Measurements from ENCODE around the gene POGLUT2.

The POGLUT2 gene

DNA sequence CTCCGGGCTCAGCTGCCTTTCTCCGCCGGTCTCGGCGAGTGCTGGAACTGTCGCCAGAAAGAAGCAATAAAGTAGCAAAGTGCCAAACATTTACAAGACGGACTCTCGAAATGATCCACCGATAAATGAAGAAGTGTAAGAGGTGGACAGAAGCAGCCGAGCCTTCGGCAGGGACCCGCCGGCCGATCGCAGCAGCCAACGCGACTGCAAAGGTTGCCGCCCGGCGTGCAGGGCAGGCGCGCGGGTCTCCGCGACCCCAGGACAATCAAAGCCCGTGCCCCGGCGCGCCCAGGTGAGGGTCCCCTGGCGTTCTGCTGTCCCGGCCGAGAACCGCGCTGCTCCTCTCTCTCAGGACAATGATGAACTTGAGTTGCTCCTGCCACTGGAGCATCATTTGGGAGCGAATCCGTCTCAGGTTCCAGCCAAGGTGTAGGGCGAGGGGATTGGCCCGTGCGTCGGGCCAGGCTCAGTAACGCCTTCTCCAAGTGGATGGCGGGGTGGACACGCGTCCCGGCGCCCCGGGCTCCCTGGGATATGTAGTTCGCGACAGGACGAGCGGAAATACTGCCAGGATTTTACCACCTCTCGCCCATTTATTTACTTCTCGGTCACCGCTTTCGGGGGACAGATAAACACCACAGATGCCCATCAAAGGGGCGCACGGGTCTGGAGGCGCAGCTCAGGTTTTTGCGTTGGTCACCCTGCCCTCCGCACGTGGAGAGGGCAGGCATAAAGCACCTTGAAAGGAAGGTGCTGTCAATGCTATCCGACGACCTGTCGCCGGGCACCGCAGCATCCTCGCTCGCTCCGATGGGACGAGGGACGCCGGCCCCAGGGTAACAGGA is at the start of gene POGLUT2, which contains the start of gene BIVM:
Gene POGLUT2 (minus strand): TSS at position 396 of the 845 bp plus-strand sequence. CDS start 306 bp downstream, at position 90.
Gene BIVM (plus strand): TSS at position 539 of the 845 bp plus-strand sequence. CDS start 8,149 bp downstream, outside the sequence.
- Histone ChIP-seq H3K9ac (ENCODE audit: low read length) (peak within 1 kb of the TSS; percentile 79), H3K27ac (ENCODE audit: low read depth, low read length) (no peak within 1 kb of the TSS), H3K4me3 (ENCODE audit: low read depth, low read length) (peak within 1 kb of the TSS; percentile 97), H3K4me1 (ENCODE audit: control insufficient read depth, insufficient read depth, low read length) (peaks cover 11% of the 10 kb centered on the region), H3K36me3 (ENCODE audit: control insufficient read depth, insufficient read depth, low read length) (no peaks in the 10 kb centered on the region), H3K27me3 (ENCODE audit: control insufficient read depth, insufficient read depth, low read length) (peaks cover 14% of the 10 kb centered on the region), H3K9me3 (ENCODE audit: control insufficient read depth, insufficient read depth, low read depth, low read length) (no peaks in the 10 kb centered on the region)

DNA sequence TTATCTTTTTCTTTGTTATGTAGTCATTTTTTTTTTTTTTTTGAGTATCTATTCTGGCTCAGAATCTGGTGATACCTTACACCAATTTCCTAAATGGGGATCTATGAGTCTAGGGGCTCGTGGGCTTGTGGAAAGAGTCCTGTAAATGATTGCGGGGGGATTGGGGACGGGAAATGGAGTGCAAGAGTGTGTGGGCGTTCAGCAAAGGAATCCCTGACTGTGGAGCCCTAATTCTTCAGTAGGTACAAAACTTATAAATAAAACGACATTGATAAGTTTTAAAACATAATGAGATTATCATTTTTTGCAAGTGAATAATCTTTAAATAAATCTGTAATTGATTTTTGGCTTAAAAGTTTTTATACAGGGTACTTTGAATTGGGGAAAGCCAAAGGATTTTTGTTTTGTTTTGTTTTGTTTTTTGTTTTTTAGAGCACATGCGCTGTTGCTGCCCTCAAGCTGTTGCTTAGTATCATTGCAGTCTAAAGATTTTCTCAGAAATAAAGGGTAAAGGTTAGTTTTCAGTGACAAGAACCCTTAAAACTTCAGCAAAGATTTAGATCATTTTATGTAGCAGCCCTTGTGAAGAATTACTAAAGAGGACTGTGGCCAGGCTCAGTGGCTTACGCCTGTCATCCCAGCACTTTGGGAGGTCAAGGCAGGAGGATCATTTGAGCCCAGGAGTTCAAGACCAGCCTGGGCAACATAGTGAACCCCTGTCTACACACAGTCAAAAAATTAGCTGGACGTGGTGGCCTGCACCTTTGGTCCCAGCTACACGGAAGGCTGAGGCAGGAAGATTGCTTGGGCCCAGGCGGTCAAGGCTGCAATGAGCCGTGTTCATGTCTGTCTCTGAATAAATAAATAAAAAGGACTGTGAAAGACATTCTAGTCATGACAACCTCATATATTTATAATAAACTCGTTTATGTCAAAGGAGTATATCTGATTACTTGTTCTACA is 48.8 kb upstream of the POGLUT2 start:
- Histone ChIP-seq H3K4me1 (ENCODE audit: control insufficient read depth, insufficient read depth, low read length) (0 out of 2 replicates have a peak, but pooled peaks cover 3% of the 10 kb centered on the region), H3K9me3 (ENCODE audit: control insufficient read depth, insufficient read depth, low read depth, low read length) (no peaks in the 10 kb centered on the region), H3K9ac (ENCODE audit: low read length) (peak overlapping the region; percentile 45), H3K4me3 (ENCODE audit: low read depth, low read length) (peak overlapping the region; percentile 92), H3K27ac (ENCODE audit: low read depth, low read length) (no peak overlapping the region), H3K36me3 (ENCODE audit: control insufficient read depth, insufficient read depth, low read length) (no peaks in the 10 kb centered on the region), H3K27me3 (ENCODE audit: control insufficient read depth, insufficient read depth, low read length) (no peaks in the 10 kb centered on the region)

DNA sequence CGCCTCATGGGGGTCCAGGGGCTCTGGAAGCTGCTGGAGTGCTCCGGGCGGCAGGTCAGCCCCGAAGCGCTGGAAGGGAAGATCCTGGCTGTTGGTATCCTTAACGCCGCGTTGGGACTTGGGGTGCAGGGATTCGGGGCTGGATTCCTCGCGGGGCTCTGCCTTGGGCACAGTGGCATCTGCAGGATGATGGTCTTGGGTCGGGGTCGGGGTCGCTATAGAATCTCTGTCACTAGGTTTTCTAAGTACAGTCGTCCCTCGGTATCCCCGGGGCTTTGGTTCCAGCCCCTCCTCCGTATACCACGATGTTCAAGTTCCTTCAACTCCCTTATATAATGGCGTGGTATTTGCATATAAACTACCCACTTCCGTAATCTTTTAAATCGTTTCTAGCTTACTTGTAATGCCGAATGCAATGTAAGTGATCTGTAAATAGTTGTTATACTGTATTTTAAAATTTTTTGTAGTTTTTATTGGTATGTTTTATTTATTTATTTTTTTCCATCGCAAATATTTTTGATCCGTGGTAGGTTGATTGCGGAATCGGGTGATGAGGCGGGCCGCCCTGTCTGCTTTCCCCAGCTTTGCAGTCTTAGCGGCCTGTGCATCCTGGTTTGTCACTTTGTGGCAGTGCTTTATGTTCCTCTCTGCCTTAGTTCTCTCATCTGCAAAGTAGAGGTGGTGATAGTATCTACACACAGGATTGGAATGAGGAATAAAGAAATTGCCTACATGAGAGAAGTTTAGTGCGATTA is 47.7 kb upstream of the POGLUT2 start:
- H3K27ac ChIP-seq (ENCODE audit: low read depth, low read length), result no peak overlapping the region; the same call in 1 of the 2 replicates
- H3K36me3 ChIP-seq (ENCODE audit: control insufficient read depth, insufficient read depth, low read length), result no peaks in the 10 kb centered on the region
- 0 out of 2 replicates have a peak, but pooled peaks cover 3% of the 10 kb centered on the region for H3K4me1 ChIP-seq (ENCODE audit: control insufficient read depth, insufficient read depth, low read length)
- peak overlapping the region; percentile 92 for H3K4me3 ChIP-seq (ENCODE audit: low read depth, low read length)
- H3K9ac ChIP-seq (ENCODE audit: low read length), result peak overlapping the region; percentile 85
- H3K27me3 ChIP-seq (ENCODE audit: control insufficient read depth, insufficient read depth, low read length), result no peaks in the 10 kb centered on the region
- no peaks in the 10 kb centered on the region for H3K9me3 ChIP-seq (ENCODE audit: control insufficient read depth, insufficient read depth, low read depth, low read length)

DNA sequence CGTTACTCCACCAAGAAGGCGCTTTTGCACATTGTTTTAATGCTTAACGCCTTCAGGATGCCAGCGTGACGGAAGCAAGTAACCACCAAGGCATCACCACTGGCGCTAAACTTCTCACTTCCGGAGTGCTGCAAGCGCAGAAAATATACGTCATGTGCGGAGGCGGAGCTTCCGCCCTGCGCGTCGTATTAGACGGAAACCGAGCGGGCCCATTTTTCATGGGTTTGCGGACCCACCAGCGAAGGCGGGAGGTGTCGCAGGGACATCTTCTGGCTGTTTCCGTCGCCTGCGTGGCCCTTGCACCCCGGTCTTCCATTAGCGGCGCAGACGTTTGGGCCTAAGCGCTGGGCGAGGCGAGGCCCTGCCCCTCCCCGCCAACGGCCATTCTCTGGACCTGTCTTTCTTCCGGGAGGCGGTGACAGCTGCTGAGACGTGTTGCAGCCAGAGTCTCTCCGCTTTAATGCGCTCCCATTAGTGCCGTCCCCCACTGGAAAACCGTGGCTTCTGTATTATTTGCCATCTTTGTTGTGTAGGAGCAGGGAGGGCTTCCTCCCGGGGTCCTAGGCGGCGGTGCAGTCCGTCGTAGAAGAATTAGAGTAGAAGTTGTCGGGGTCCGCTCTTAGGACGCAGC is 47.0 kb upstream of the POGLUT2 start, which contains the start of gene ERCC5:
Gene ERCC5 (plus strand): TSS at position 403 of the 631 bp plus-strand sequence. CDS start 235 bp downstream, outside the sequence.
- Histone ChIP-seq H3K4me3 (ENCODE audit: low read depth, low read length) (peak within 1 kb of the TSS; percentile 92), H3K36me3 (ENCODE audit: control insufficient read depth, insufficient read depth, low read length) (no peaks in the 10 kb centered on the region), H3K9me3 (ENCODE audit: control insufficient read depth, insufficient read depth, low read depth, low read length) (no peaks in the 10 kb centered on the region), H3K4me1 (ENCODE audit: control insufficient read depth, insufficient read depth, low read length) (0 out of 2 replicates have a peak, but pooled peaks cover 3% of the 10 kb centered on the region), H3K9ac (ENCODE audit: low read length) (peak within 1 kb of the TSS; percentile 85), H3K27me3 (ENCODE audit: control insufficient read depth, insufficient read depth, low read length) (no peaks in the 10 kb centered on the region), H3K27ac (ENCODE audit: low read depth, low read length) (peak within 1 kb of the TSS; percentile 76)

DNA sequence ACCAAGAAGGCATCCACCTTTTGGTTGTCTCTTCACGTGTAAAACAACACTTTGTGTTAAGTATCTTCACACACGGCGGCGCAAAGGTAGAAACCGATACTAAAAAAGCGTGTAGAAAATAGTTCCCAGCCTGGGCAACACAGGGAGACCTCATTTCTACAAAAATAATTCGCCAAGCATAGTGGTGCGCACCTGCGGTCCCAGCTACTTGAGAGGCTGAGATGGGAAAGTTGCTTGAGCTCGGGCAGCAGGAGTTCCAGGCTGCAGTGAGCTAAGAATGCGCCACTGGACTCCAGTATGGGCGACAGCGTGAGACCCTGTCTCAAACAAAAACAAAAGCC is 46.5 kb upstream of the POGLUT2 start:
- no peaks in the 10 kb centered on the region for H3K36me3 ChIP-seq (ENCODE audit: control insufficient read depth, insufficient read depth, low read length)
- no peaks in the 10 kb centered on the region for H3K9me3 ChIP-seq (ENCODE audit: control insufficient read depth, insufficient read depth, low read depth, low read length)
- peak overlapping the region; percentile 85 for H3K9ac ChIP-seq (ENCODE audit: low read length)
- H3K4me3 ChIP-seq (ENCODE audit: low read depth, low read length), result peak overlapping the region; percentile 92
- H3K27ac ChIP-seq (ENCODE audit: low read depth, low read length), result peak overlapping the region; percentile 76
- H3K27me3 ChIP-seq (ENCODE audit: control insufficient read depth, insufficient read depth, low read length), result no peaks in the 10 kb centered on the region
- 0 out of 2 replicates have a peak, but pooled peaks cover 3% of the 10 kb centered on the region for H3K4me1 ChIP-seq (ENCODE audit: control insufficient read depth, insufficient read depth, low read length)

DNA sequence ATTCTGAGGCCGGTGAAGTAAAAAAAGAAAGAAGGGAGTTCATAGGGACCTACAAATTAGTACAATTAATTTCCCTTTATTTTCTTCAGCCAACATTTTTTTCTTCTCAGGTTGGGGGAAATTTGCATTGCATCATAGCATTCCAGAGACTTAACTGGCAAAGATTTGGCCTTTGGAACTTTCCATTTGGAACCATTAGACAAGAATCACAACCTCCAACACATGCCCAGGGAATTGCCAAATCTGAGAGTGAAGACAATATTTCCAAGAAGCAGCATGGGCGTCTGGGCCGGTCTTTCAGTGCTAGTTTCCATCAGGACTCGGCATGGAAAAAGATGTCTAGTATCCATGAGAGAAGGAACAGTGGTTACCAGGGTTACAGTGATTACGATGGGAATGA is 40.7 kb upstream of the POGLUT2 start:
- Histone ChIP-seq H3K4me1 (ENCODE audit: control insufficient read depth, insufficient read depth, low read length) (no peaks in the 10 kb centered on the region), H3K4me3 (ENCODE audit: low read depth, low read length) (no peak overlapping the region), H3K27ac (ENCODE audit: low read depth, low read length) (no peak overlapping the region), H3K27me3 (ENCODE audit: control insufficient read depth, insufficient read depth, low read length) (no peaks in the 10 kb centered on the region), H3K9me3 (ENCODE audit: control insufficient read depth, insufficient read depth, low read depth, low read length) (no peaks in the 10 kb centered on the region), H3K36me3 (ENCODE audit: control insufficient read depth, insufficient read depth, low read length) (0 out of 2 replicates have a peak, but pooled peaks cover 3% of the 10 kb centered on the region), H3K9ac (ENCODE audit: low read length) (no peak overlapping the region)

DNA sequence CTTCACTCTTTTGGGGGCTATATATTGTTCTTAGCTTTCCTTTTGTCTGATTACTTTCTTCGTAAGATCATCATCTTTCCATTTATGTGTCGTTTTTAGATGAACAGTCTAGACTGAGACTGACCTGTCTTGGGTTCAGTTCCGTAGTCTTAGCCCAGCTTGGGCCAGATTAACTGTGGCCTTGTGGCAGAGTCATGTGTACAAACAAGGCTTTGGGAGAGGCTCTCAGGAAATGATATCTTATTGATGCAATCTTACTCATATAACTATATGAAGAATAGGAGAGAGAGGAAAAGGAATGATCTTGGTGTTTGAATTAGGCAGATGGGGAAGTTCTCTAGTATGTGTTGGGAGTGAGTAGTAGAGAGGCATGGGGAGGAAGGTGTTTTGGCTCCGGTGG is 40.2 kb upstream of the POGLUT2 start:
- no peak overlapping the region for H3K27ac ChIP-seq (ENCODE audit: low read depth, low read length)
- no peaks in the 10 kb centered on the region for H3K4me1 ChIP-seq (ENCODE audit: control insufficient read depth, insufficient read depth, low read length)
- no peaks in the 10 kb centered on the region for H3K27me3 ChIP-seq (ENCODE audit: control insufficient read depth, insufficient read depth, low read length)
- no peaks in the 10 kb centered on the region for H3K9me3 ChIP-seq (ENCODE audit: control insufficient read depth, insufficient read depth, low read depth, low read length)
- no peak overlapping the region for H3K4me3 ChIP-seq (ENCODE audit: low read depth, low read length)
- H3K9ac ChIP-seq (ENCODE audit: low read length), result no peak overlapping the region
- H3K36me3 ChIP-seq (ENCODE audit: control insufficient read depth, insufficient read depth, low read length), result 0 out of 2 replicates have a peak, but pooled peaks cover 3% of the 10 kb centered on the region

DNA sequence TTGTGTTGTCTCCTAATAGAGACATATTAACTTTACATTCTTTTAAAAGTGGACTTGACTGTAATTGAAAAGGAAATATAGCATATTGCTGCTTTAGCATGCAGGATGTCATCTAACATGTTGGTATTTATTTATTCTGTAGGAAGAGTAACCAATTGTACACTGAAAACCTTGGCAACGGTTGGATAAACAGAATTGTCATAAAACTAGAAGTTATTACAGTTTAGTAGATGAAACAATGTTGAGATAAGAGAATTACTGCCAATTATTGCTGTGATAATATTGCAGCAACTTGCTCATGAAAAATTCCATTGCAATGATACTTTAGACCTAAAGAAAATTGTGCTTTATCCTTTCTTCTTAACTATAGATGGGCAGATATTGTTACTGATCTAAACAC is 39.5 kb upstream of the POGLUT2 start:
- Histone ChIP-seq H3K4me1 (ENCODE audit: control insufficient read depth, insufficient read depth, low read length) (no peaks in the 10 kb centered on the region), H3K9me3 (ENCODE audit: control insufficient read depth, insufficient read depth, low read depth, low read length) (no peaks in the 10 kb centered on the region), H3K27me3 (ENCODE audit: control insufficient read depth, insufficient read depth, low read length) (no peaks in the 10 kb centered on the region), H3K36me3 (ENCODE audit: control insufficient read depth, insufficient read depth, low read length) (0 out of 2 replicates have a peak, but pooled peaks cover 3% of the 10 kb centered on the region), H3K4me3 (ENCODE audit: low read depth, low read length) (no peak overlapping the region), H3K27ac (ENCODE audit: low read depth, low read length) (no peak overlapping the region), H3K9ac (ENCODE audit: low read length) (no peak overlapping the region)

DNA sequence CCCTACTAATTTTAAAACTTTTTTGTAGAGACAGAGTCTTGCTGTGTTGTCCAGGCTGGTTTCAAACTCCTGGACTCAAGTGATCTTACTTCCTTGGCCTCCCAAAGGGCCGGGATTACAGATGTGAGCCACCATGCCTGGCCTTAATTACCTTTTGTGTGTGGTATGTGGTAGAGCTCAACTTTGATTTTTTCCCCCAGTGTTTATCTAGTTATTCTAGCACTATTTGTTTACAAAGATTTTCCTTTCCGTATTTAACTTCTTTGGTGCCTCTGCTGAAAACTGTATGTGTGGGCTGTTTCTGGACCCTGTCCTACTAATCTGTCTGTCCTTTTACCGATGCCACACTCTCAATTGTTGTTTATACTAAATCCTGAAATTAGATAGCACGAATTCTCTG is 37.7 kb upstream of the POGLUT2 start:
- H3K9me3 ChIP-seq (ENCODE audit: control insufficient read depth, insufficient read depth, low read depth, low read length), result no peaks in the 10 kb centered on the region
- H3K4me1 ChIP-seq (ENCODE audit: control insufficient read depth, insufficient read depth, low read length), result no peaks in the 10 kb centered on the region
- no peak overlapping the region for H3K4me3 ChIP-seq (ENCODE audit: low read depth, low read length)
- no peak overlapping the region for H3K27ac ChIP-seq (ENCODE audit: low read depth, low read length)
- 0 out of 2 replicates have a peak, but pooled peaks cover 3% of the 10 kb centered on the region for H3K36me3 ChIP-seq (ENCODE audit: control insufficient read depth, insufficient read depth, low read length)
- no peak overlapping the region for H3K9ac ChIP-seq (ENCODE audit: low read length)
- H3K27me3 ChIP-seq (ENCODE audit: control insufficient read depth, insufficient read depth, low read length), result no peaks in the 10 kb centered on the region

DNA sequence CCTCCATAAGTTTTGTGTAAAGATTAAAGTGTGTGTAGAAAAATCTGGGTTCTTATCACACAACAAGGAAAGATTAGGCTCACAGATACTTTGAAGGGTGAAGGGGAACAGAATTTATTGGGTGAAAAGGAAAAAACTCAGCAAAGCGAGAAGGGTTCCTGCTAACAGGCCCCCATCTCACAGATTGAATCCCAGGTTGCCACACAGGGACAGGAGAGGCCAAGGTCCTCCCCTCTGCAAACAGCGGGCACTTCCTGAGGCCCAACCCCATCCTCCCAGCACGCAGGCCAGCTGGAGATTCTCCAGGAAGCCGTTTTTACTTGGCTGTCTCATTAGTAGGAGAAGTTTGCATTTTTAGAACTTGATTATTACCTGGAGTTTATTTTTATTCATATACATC is 31.9 kb upstream of the POGLUT2 start:
- no peaks in the 10 kb centered on the region for H3K27me3 ChIP-seq (ENCODE audit: control insufficient read depth, insufficient read depth, low read length)

More for the DNA sequence above, 31.9 kb upstream of the POGLUT2 start:
- H3K4me3 ChIP-seq (ENCODE audit: low read depth, low read length), result no peak overlapping the region
- no peaks in the 10 kb centered on the region for H3K36me3 ChIP-seq (ENCODE audit: control insufficient read depth, insufficient read depth, low read length)
- no peak overlapping the region for H3K9ac ChIP-seq (ENCODE audit: low read length)
- no peaks in the 10 kb centered on the region for H3K9me3 ChIP-seq (ENCODE audit: control insufficient read depth, insufficient read depth, low read depth, low read length)
- peaks cover 2% of the 10 kb centered on the region; the same call in 1 of the 2 replicates for H3K4me1 ChIP-seq (ENCODE audit: control insufficient read depth, insufficient read depth, low read length)
- no peak overlapping the region for H3K27ac ChIP-seq (ENCODE audit: low read depth, low read length)
